Muscle of leg (tissue), 11 donors: ENCODE measurements around the gene KLHL17. TPM values are rescaled to one million over a fixed set of nuclear protein-coding genes. Genes with fewer than 3 reads are reported as not detected.

Experiments used
- DNase-seq: peaks from one replicate; pipeline ENCODE4 v3.0.0; 2013
- H3K27ac ChIP-seq: one replicate; pipeline ENCODE4 v1.5.1; 2013; ENCODE audit warnings: mild to moderate bottlenecking, low read length, control low read depth
- H3K27me3 ChIP-seq: one replicate; pipeline ENCODE4 v1.6.1; 2013; ENCODE audit warnings: low read length; ENCODE audit not compliant: control insufficient read depth, insufficient read depth
- H3K36me3 ChIP-seq: one replicate; pipeline ENCODE4 v1.6.1; 2013; ENCODE audit warnings: low read length; ENCODE audit not compliant: control insufficient read depth, insufficient read depth
- H3K4me1 ChIP-seq: one replicate; pipeline ENCODE4 v1.6.1; 2013; ENCODE audit warnings: low read length; ENCODE audit not compliant: control insufficient read depth, insufficient read depth
- H3K4me3 ChIP-seq: one replicate; pipeline ENCODE4 v1.5.1; 2013; ENCODE audit warnings: low read length, control low read depth
- H3K9me3 ChIP-seq: replicated peaks from 2 replicates; pipeline ENCODE4 v1.6.1; 2013; ENCODE audit warnings: low read depth, low read length; ENCODE audit not compliant: control insufficient read depth
- WGBS: methylation state at CpG from one replicate; pipeline ENCODE4 v1.1.5; 2013; ENCODE audit warnings: missing lambda C conversion rate; ENCODE audit not compliant: insufficient coverage; 5-methylcytosine and 5-hydroxymethylcytosine counted together
- polyA plus RNA-seq, 8 donors: library from polyadenylated mRNA; unstranded; fragments of 120-200 nt; gene quantifications; one replicate each; pipeline versions ENCODE4 v1.2.1 to v1.2.3, GENCODE V29; 2013; ENCODE audit warnings: inconsistent platforms in 1 of 8, low replicate concordance in 1 of 8; ENCODE audit not compliant: insufficient read length in 8 of 8, insufficient read depth in 1 of 8
- total RNA-seq: library from RNA; stranded (reverse); fragments of 120-200 nt; gene quantifications from one replicate; pipeline ENCODE4 v1.2.4, GENCODE V29; 2013

KLHL17 gene
- total and polyA plus RNA-seq, 9 donors = 3.9 to 8.1 (median 5.6) TPM

- H3K36me3 ChIP-seq = no peaks in the 10 kb centered on the region
- WGBS = 61% methylated on average over 12 of the region's 18 CpGs
- peaks cover 86% of the 10 kb centered on the region for H3K27me3 ChIP-seq
- no peaks in the 10 kb centered on the region for H3K9me3 ChIP-seq
- H3K27ac ChIP-seq = no peak overlapping the region
- DNase-seq = no peak
- H3K4me1 ChIP-seq = peaks cover 12% of the 10 kb centered on the region
- H3K4me3 ChIP-seq = no peak overlapping the region
These were observed 29.7 kb upstream of the KLHL17 start for GRCh38 chr1:930633-931138.

- H3K27ac ChIP-seq = no peak overlapping the region
- WGBS = 58% methylated on average over 12 of the region's 15 CpGs
- H3K4me3 ChIP-seq = no peak overlapping the region
- H3K36me3 ChIP-seq = no peaks in the 10 kb centered on the region
- H3K27me3 ChIP-seq = peaks cover 86% of the 10 kb centered on the region
- no peak for DNase-seq
- no peaks in the 10 kb centered on the region for H3K9me3 ChIP-seq
- H3K4me1 ChIP-seq = peaks cover 14% of the 10 kb centered on the region
These were observed 28.8 kb upstream of the KLHL17 start for GRCh38 chr1:931380-932172.

GRCh38 chr1:932173-932510 lies 28.2 kb upstream of the KLHL17 start:
- H3K4me1 ChIP-seq = peaks cover 14% of the 10 kb centered on the region
- peaks cover 86% of the 10 kb centered on the region for H3K27me3 ChIP-seq
- no peak overlapping the region for H3K4me3 ChIP-seq
- H3K36me3 ChIP-seq = no peaks in the 10 kb centered on the region
- no peaks in the 10 kb centered on the region for H3K9me3 ChIP-seq
- DNase-seq = no peak
- WGBS = 64% methylated on average over 15 of the region's 16 CpGs
- H3K27ac ChIP-seq = no peak overlapping the region

GRCh38 chr1:932776-933602 lies 27.4 kb upstream of the KLHL17 start:
- DNase-seq = no peak
- no peaks in the 10 kb centered on the region for H3K9me3 ChIP-seq
- peaks cover 14% of the 10 kb centered on the region for H3K4me1 ChIP-seq
- H3K36me3 ChIP-seq = no peaks in the 10 kb centered on the region
- H3K27ac ChIP-seq = no peak overlapping the region
- H3K4me3 ChIP-seq = no peak overlapping the region
- 79% methylated on average over 21 of the region's 25 CpGs for WGBS
- H3K27me3 ChIP-seq = peaks cover 86% of the 10 kb centered on the region

- H3K36me3 ChIP-seq = no peaks in the 10 kb centered on the region
- H3K4me1 ChIP-seq = peaks cover 17% of the 10 kb centered on the region
- peaks cover 87% of the 10 kb centered on the region for H3K27me3 ChIP-seq
- WGBS = 27% methylated on average over 3 of the region's 10 CpGs
- no peaks in the 10 kb centered on the region for H3K9me3 ChIP-seq
- H3K27ac ChIP-seq = no peak overlapping the region
- H3K4me3 ChIP-seq = no peak overlapping the region
- DNase-seq = no peak
These were observed 26.8 kb upstream of the KLHL17 start for GRCh38 chr1:933603-933940.

- Histone ChIP-seq H3K27ac (no peak overlapping the region), H3K27me3 (peaks cover 86% of the 10 kb centered on the region), H3K4me3 (no peak overlapping the region), H3K36me3 (no peaks in the 10 kb centered on the region), H3K9me3 (no peaks in the 10 kb centered on the region), H3K4me1 (peaks cover 31% of the 10 kb centered on the region)
- DNase-seq = no peak
- 11% methylated on average over 37 of the region's 37 CpGs for WGBS
These were observed 25.2 kb upstream of the KLHL17 start for GRCh38 chr1:934991-935750.

- Histone ChIP-seq H3K4me3 (no peak overlapping the region), H3K36me3 (no peaks in the 10 kb centered on the region), H3K27me3 (peaks cover 85% of the 10 kb centered on the region), H3K27ac (no peak overlapping the region), H3K9me3 (no peaks in the 10 kb centered on the region), H3K4me1 (peaks cover 36% of the 10 kb centered on the region)
- DNase-seq = no peak
- WGBS = 4% methylated on average over 18 of the region's 30 CpGs
These were observed 24.6 kb upstream of the KLHL17 start for GRCh38 chr1:935751-936231.

GRCh38 chr1:936348-937264 lies 23.8 kb upstream of the KLHL17 start:
- H3K9me3 ChIP-seq = no peaks in the 10 kb centered on the region
- peaks cover 87% of the 10 kb centered on the region for H3K27me3 ChIP-seq
- no peak overlapping the region for H3K27ac ChIP-seq
- H3K4me1 ChIP-seq = peaks cover 44% of the 10 kb centered on the region
- WGBS = 60% methylated on average over 30 of the region's 45 CpGs
- DNase-seq = no peak
- H3K4me3 ChIP-seq = no peak overlapping the region
- no peaks in the 10 kb centered on the region for H3K36me3 ChIP-seq

GRCh38 chr1:937521-937920 lies 22.9 kb upstream of the KLHL17 start:
- peaks cover 49% of the 10 kb centered on the region for H3K4me1 ChIP-seq
- no peak for DNase-seq
- no peaks in the 10 kb centered on the region for H3K9me3 ChIP-seq
- no peak overlapping the region for H3K27ac ChIP-seq
- 55% methylated on average over 9 of the region's 16 CpGs for WGBS
- peaks cover 84% of the 10 kb centered on the region for H3K27me3 ChIP-seq
- no peak overlapping the region for H3K4me3 ChIP-seq
- no peaks in the 10 kb centered on the region for H3K36me3 ChIP-seq
